Spinal cord (tissue), 10 donors: ENCODE results near the gene ASXL2. TPM values are rescaled to one million over a fixed set of nuclear protein-coding genes. Genes with fewer than 3 reads are reported as not detected.
A peak's percentile ranks its signal among the peaks of the same experiment; 100 is the strongest.

Experiments
- DNase-seq, 6 donors: peaks; one replicate each; pipeline versions ENCODE4 v3.0.0 to v3.0.0-alpha.2; 2013 to 2015; ENCODE audit warnings: low spot score in 6 of 6, low read depth in 4 of 6
- H3K27ac ChIP-seq: one replicate; pipeline ENCODE4 v1.5.1; 2013; ENCODE audit warnings: low read depth, low read length, control low read depth
- H3K27me3 ChIP-seq: one replicate; pipeline ENCODE4 v1.6.1; 2013; ENCODE audit warnings: low read length; ENCODE audit not compliant: control insufficient read depth, insufficient read depth
- H3K36me3 ChIP-seq: one replicate; pipeline ENCODE4 v1.6.1; 2013; ENCODE audit warnings: low read length; ENCODE audit not compliant: control insufficient read depth, insufficient read depth
- H3K4me1 ChIP-seq: one replicate; pipeline ENCODE4 v1.6.1; 2013; ENCODE audit warnings: low read length; ENCODE audit not compliant: control insufficient read depth, insufficient read depth
- H3K4me3 ChIP-seq: one replicate; pipeline ENCODE4 v1.5.1; 2013; ENCODE audit warnings: low read depth, low read length, control low read depth
- H3K9me3 ChIP-seq: one replicate; pipeline ENCODE4 v1.6.1; 2013; ENCODE audit warnings: low read length; ENCODE audit not compliant: control insufficient read depth, insufficient read depth
- WGBS: methylation state at CpG from one replicate; pipeline ENCODE4 v1.1.5; 2013; ENCODE audit warnings: missing lambda C conversion rate; ENCODE audit not compliant: insufficient coverage; 5-methylcytosine and 5-hydroxymethylcytosine counted together
- polyA plus RNA-seq, 2 donors: library from polyadenylated mRNA; unstranded; fragments of 120-200 nt; gene quantifications; one replicate each; pipeline ENCODE4 v1.2.1, GENCODE V29; 2013; ENCODE audit not compliant: insufficient read length in 2 of 2
- total RNA-seq, 2 donors: library from RNA; depleted of rRNA in 1 of 2; stranded (reverse); fragments of 120-200 nt in 1 of 2; fragments of >200 nt in 1 of 2; gene quantifications; one replicate each; pipeline versions ENCODE4 v1.2.3 to v1.2.4, GENCODE V29; 2013 to 2014
- donor health status: healthy.

The ASXL2 gene
- total and polyA plus RNA-seq, 4 donors = 7.0 to 13.2 (median 11.2) TPM

- H3K4me3 ChIP-seq = no peak overlapping the region
- WGBS = no CpG with 5 or more reads among the region's 2 CpGs
- DNase-seq = no peak
- H3K27me3 ChIP-seq = no peaks in the 10 kb centered on the region
- H3K36me3 ChIP-seq = no peaks in the 10 kb centered on the region
- H3K9me3 ChIP-seq = no peaks in the 10 kb centered on the region
- H3K4me1 ChIP-seq = peaks cover 4% of the 10 kb centered on the region
- H3K27ac ChIP-seq = no peak overlapping the region
Measured at GRCh38 chr2:25825238-25825637, 53.0 kb downstream of the ASXL2 start.

GRCh38 chr2:25824718-25825117, 53.6 kb downstream of the ASXL2 start:
- no peak overlapping the region for H3K4me3 ChIP-seq
- no peak for DNase-seq

DNA sequence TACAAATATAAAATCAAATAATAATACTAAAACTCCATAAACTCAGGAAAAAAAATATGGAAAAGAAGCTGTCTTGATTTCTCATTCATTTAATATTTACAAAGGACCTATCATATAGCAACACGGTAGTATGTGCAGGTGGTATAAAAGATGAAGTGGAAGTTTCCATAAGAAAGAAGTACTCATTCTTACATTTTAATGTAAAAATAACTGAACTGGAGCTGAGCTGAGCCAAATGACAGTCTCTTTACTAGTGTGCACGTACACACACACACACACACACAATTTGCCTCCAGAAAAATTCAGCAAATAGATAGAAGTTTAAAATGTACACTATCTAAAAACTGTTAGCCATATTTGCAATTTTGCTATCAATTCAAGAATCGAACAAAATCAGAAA, 54.1 kb downstream of the ASXL2 start:
- no peaks in the 10 kb centered on the region for H3K9me3 ChIP-seq
- no peaks in the 10 kb centered on the region for H3K36me3 ChIP-seq
- WGBS = no CpG with 5 or more reads among the region's 3 CpGs
- H3K27ac ChIP-seq = no peak overlapping the region
- no peak overlapping the region for H3K4me3 ChIP-seq
- no peak for DNase-seq
- no peaks in the 10 kb centered on the region for H3K27me3 ChIP-seq
- peaks cover 4% of the 10 kb centered on the region for H3K4me1 ChIP-seq

More at GRCh38 chr2:25824718-25825117, 53.6 kb downstream of the ASXL2 start:
- H3K4me1 ChIP-seq = peaks cover 4% of the 10 kb centered on the region
- no peaks in the 10 kb centered on the region for H3K36me3 ChIP-seq
- WGBS = no CpG with 5 or more reads among the region's 1 CpG
- H3K9me3 ChIP-seq = no peaks in the 10 kb centered on the region
- H3K27me3 ChIP-seq = no peaks in the 10 kb centered on the region
- H3K27ac ChIP-seq = no peak overlapping the region

- H3K27ac ChIP-seq = no peak overlapping the region
- peaks cover 4% of the 10 kb centered on the region for H3K4me1 ChIP-seq
- H3K9me3 ChIP-seq = no peaks in the 10 kb centered on the region
- H3K4me3 ChIP-seq = peak overlapping the region; percentile 28
- no peaks in the 10 kb centered on the region for H3K27me3 ChIP-seq
- no peaks in the 10 kb centered on the region for H3K36me3 ChIP-seq
- 24% methylated on average over 28 of the region's 30 CpGs for WGBS
- DNase-seq = peak in 4 of 6 donors; percentile 9 to 70 (median 38)
Measured at GRCh38 chr2:25822190-25823117, 55.8 kb downstream of the ASXL2 start.

- Histone ChIP-seq H3K4me3 (no peak overlapping the region), H3K4me1 (peaks cover 4% of the 10 kb centered on the region), H3K27ac (no peak overlapping the region), H3K36me3 (no peaks in the 10 kb centered on the region), H3K9me3 (no peaks in the 10 kb centered on the region), H3K27me3 (no peaks in the 10 kb centered on the region)
- 95% methylated on average over 7 of the region's 9 CpGs for WGBS
- peak in 1 of 6 donors; percentile 2 for DNase-seq
Measured at GRCh38 chr2:25821225-25822056, 56.8 kb downstream of the ASXL2 start.

- Histone ChIP-seq H3K4me3 (no peak overlapping the region), H3K9me3 (no peaks in the 10 kb centered on the region), H3K36me3 (no peaks in the 10 kb centered on the region), H3K4me1 (peaks cover 4% of the 10 kb centered on the region), H3K27ac (no peak overlapping the region), H3K27me3 (no peaks in the 10 kb centered on the region)
- DNase-seq = no peak
Measured at GRCh38 chr2:25819597-25820039, 58.7 kb downstream of the ASXL2 start.

DNA sequence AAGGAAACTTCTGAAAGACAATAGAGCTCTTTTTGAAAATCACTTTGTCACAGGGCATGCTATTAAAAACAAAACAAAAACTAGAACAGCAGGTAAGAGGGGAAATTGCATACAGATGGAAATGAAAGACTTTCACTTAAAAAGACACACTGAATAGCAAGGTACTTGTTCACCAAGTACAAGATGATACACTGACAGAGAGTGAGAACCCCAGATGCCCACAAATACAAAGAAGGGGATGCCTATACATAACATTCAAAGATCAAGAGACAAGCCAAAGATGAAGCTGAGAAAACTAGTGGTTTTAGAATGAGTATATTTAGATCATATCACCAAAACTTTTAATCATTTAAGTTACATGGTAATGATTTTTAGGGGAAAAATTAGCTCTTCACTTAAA, 60.7 kb downstream of the ASXL2 start:
- Histone ChIP-seq H3K4me1 (peaks cover 4% of the 10 kb centered on the region), H3K36me3 (no peaks in the 10 kb centered on the region), H3K4me3 (no peak overlapping the region), H3K27me3 (no peaks in the 10 kb centered on the region), H3K9me3 (no peaks in the 10 kb centered on the region), H3K27ac (no peak overlapping the region)
- DNase-seq = no peak

DNA sequence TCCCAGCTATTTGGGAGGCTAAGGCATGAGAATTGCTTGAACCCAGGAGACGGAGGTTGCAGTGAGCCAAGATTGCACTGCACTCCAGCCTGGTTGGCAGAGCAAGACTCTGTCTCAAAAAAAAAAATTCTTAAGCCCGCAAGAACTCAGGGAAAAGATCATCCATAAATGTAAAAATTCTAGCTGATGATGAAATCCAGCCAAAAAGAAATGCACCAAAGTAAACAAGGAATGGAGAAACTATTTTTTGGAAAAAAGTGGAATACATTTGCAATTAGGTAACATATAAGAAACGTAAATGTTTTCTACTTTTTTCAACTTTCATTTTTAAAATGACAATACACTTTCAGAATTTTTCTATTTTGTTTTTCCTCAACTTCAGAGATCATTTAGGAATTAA, 61.3 kb downstream of the ASXL2 start:
- 100% methylated on average over 1 of the region's 3 CpGs for WGBS
- no peak overlapping the region for H3K4me3 ChIP-seq
- DNase-seq = no peak
- peaks cover under 1% of the 10 kb centered on the region for H3K4me1 ChIP-seq
- no peaks in the 10 kb centered on the region for H3K36me3 ChIP-seq
- no peaks in the 10 kb centered on the region for H3K27me3 ChIP-seq
- no peak overlapping the region for H3K27ac ChIP-seq
- H3K9me3 ChIP-seq = no peaks in the 10 kb centered on the region

GRCh38 chr2:25816249-25816648, 62.0 kb downstream of the ASXL2 start:
- WGBS = 96% methylated on average over 4 of the region's 6 CpGs
- no peak overlapping the region for H3K4me3 ChIP-seq
- no peaks in the 10 kb centered on the region for H3K9me3 ChIP-seq
- H3K36me3 ChIP-seq = no peaks in the 10 kb centered on the region
- no peak overlapping the region for H3K27ac ChIP-seq
- H3K4me1 ChIP-seq = no peaks in the 10 kb centered on the region
- DNase-seq = peak in 1 of 6 donors; percentile 1
- no peaks in the 10 kb centered on the region for H3K27me3 ChIP-seq
